Stimulated activated CD4-positive, alpha-beta T cell treated with anti-CD3 and anti-CD28 coated beads, Interleukin-4, amount 100 ng/mL, for 4 hours (primary cell): ENCODE measurements around the gene HOXB2.
"Not testable (repeated sequence)": the region's sequence is repeated elsewhere in the genome, so short reads cannot be mapped to it uniquely, and the experiment has no call there.

ENCODE experiments used
- DNase-seq, 2 experiments: peaks; one replicate each; pipeline ENCODE4 v3.0.0-alpha.2; 2020

HOXB2 gene

GRCh38 chr17:48539177-48539576 lies 5.7 kb downstream of the HOXB2 start:
- DNase-seq: no peak

GRCh38 chr17:48537316-48537715 lies 7.6 kb downstream of the HOXB2 start:
- no peak for DNase-seq

DNA sequence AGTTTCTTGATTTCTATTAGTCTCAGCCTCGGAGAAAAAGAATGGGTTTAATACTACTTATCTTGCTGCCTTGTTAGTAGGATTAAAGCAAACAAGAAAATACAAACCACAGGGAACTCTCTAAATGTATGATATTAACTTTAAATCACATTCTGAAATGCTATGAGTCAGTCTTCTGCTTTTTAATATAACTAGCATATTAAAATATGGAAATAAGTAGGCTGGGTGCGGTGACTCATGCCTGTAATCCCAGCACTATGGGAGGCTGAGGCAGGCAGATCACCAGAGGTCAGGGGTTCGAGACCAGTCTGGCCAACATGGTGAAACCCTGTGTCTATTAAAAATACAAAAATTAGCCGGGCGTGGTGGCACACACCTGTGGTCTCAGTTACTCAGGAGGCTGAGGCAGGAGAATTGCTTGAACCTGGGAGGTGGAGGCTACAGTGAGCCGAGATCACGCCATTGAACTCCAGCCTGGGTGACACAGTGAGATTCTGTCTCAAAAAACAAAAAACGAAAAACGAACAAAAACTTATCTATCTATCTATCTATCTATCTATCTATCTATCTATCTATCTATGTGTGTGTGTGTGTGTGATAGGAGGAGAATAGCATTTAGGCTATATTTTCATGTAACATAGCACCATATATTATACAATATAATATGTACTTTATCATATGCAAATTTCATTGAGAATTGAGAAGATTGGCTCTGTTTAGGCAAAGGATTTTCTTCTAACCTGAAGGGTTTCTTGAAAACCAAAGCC lies 8.9 kb downstream of the HOXB2 start:
- DNase-seq: not testable (repeated sequence)

GRCh38 chr17:48532261-48532660 lies 12.6 kb downstream of the HOXB2 start:
- DNase-seq: no peak

DNA sequence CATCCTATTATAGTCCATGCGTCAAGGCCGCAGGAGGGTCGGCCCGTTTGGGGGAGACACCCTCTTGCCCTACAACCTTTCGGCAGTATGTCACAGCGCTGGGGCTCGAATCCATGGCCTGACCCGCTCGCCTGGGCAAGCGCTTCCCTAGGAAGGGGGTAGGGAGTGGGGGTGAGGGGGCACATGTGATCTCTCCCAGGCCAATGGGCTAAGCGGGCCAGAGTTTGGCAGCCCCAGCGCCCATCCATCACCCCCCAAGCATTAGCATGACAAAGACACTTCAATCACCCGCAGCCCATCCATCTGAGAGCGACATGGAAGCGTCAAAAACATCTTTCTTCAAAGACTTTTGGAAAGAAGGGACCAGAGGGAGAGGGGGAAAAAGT lies 14.0 kb downstream of the HOXB2 start, which contains the start of gene HOXB1:
Gene HOXB1 (minus strand): TSS at position 125 of the 386 bp plus-strand sequence. CDS start 107 bp downstream, at position 18.
- no peak for DNase-seq

DNA sequence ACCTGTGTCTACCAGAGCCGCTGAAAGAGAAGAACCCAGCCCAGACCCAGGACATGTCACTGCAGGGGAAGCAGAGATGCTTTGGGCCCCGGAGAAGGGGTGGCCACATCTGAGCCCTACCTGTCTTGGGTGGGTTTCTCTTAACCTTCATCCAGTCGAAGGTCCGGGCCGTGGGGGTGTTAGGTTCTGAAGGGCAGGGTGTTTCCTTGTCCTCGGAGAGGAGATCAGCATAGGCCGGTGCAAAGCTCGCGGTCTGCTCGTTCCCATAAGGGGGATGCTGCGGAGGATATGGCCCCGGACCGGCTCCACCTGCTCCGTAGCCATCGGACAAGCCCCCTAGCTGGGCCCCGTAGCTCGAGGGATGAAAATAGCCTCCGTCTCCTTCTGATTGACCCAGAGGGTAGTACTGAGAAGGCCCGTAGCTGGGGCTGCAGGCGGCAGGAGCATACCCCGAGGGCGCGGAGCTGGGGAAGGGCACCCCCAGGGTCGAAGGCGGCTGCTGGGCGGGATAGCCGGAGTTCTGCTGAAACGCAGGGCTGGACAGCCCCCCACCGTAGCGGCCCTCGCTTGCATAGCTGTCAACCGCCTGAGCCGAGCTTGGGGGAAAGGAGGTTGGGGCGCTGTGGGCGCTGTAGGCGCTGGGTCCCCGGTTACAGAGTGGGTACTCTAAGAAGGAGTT lies 14.6 kb downstream of the HOXB2 start:
- DNase-seq: no peak

DNA sequence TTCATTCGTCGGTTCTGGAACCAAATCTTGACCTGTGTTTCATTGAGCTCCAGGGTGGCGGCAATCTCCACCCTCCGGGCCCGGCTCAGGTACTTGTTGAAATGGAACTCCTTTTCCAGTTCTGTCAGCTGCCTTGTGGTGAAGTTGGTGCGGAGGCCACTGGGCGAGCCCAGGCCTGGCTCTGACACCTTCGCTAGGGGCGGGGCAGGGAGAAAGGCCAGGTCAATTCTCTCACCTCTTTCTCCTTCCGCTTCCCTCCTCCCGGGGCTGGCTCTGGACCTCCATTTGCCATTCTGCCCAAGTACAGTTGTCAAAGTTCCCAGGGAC lies 15.3 kb downstream of the HOXB2 start:
- DNase-seq: no peak

DNA sequence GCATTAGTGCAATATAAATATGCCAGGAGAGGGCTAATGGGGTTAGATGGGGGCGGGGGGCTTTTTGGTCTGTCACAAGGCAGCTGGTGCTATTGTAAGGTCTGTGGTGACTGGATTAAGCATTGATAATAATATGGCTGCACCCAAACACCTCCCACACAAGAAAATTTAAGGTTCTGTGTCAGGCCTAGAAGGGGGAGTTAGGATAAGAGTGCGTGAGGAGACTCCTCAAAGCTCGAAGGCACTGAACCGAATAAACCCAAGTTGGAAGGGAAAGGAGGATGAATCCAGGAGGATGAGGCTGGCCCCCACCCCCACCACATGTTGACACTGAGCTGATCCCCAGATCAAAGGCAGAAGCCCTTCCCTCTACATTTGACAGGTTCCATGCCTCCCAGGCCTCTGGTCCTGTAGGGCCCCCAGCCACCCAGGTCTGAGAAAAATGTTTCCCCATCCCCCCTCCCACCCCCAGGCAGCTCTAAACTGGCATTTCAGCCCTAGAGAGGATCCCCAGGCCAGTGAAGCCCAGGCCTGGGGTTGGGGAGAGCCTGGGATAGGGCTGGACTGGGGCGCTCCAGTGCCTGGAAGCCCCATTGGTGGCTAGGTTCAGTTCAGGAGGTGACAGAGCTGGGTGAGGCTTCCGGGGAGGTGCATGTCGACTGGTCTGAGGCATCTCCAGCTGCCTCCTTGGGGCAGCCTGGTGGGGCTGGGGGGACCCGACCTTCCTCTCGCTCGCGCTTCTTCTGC lies 15.8 kb downstream of the HOXB2 start:
- no peak for DNase-seq

- DNase-seq: no peak
Measured at GRCh38 chr17:48528153-48528935, 16.6 kb downstream of the HOXB2 start.

GRCh38 chr17:48527547-48527932 lies 17.4 kb downstream of the HOXB2 start:
- DNase-seq: no peak

- no peak for DNase-seq
Measured at GRCh38 chr17:48526608-48527546, 18.0 kb downstream of the HOXB2 start.

DNA sequence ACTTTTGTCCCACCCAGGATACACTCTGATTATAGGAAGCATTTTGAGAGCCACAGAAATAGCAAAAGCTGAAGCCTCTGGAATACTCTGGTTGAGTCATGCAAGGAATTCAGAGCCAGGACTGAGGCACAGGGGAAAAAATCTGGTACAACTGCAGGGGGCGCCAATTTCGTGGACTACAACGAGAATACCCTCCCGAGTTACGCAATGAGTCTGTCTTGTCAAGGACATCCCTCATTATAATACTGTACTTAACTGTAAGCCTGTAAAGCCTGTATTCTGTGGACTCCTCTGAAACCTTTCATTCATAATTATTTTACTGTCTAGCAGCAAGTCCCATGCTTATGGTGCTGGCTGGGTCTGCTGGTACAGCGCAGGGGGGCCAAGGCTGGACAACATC lies 21.9 kb downstream of the HOXB2 start:
- no peak for DNase-seq

DNA sequence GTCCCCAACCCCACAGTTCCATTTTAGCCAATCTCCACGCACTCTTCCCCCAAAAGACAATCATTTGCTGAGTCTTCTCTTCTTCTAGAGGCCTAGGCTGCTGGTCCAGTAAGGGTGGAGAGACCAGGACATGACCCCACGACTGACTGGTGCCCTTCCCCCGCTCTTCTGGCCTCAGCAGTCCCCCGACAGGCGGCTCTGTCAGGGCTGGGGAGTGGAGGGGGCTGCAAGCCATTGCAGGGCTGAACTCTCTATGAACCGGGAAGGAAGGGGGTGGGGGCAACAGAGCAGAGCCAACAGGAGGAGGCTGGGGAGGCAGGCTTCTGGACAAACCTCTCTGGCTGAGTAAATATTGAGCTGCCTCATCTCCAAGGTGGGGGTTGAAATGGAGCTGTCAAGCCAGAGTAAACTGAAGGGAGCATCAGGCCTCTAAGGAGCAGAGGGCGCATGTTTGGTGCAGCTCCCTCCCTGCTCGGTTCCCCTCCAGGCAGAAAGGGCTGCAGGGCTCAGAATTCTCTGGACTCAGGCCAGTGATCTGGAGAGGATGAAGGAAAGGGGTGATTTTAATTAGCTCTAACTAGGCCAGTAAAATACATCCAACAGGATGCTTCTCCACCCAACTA lies 22.8 kb downstream of the HOXB2 start:
- DNase-seq: no peak

GRCh38 chr17:48520631-48521079 lies 24.3 kb downstream of the HOXB2 start:
- no peak for DNase-seq

- DNase-seq: no peak
Measured at GRCh38 chr17:48519427-48519826, 25.5 kb downstream of the HOXB2 start.

- no peak for DNase-seq
Measured at GRCh38 chr17:48517478-48517877, 27.4 kb downstream of the HOXB2 start.

GRCh38 chr17:48515925-48516900 lies 28.7 kb downstream of the HOXB2 start:
- DNase-seq: no peak

DNA sequence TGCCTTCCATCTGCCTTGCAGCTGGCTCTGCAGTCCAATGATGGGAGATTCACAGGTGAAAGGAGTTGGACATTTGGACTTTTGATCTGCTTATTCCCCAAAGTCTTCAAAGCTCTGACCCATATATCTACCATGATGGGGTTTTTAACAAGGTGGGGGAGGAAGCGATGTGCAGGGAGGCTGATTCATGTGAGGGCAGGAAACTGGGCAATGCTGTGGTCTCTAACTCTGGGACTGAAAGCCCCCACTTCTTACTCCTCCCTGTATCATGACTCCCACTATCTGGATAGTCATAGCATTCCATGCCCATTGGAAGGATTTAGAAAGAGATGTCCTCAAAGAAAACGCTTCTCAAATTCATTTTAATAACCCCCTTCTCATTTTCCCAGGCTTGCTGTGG lies 30.4 kb downstream of the HOXB2 start:
- no peak for DNase-seq

DNA sequence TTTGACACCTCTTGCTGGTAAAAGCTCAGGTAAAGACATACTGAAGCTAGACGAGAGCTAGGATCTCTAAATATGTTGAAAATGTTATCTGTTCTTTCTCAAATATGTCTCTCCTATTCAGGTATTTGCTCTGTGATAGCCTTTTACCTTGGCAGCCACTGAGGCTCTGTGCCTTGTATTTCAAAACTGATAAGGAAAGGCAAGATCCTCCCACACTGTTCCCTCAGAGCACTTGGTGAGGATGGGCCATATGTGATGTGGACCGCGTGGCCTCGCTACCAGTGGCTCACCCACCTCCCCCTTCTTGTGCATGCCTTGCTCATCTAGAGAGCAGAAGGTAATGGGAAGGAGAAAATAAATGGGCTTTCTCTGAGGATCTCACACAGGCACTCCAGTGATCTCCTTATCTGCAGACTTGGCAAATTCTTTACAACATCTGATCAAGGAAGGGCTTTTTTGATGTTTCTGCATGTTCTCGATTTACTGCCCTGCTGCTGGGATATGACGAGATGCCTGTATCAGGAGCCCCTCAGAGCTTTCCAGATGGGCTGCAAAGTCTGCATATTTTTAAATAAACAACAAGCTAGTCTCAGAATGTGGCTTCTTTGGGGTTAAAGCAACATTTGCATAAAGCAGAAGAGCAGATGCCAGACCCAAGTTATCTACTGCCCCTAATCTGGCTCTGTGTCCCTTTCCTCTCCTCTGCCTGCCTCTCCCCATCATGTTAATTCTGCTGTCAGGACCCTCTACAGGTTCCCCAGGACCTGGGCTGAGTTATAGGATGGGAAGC lies 31.0 kb downstream of the HOXB2 start:
- DNase-seq: no peak
